Measurements from ENCODE around the gene RAB11FIP4. TPM values are rescaled to one million over a fixed set of nuclear protein-coding genes. Genes with fewer than 3 reads are reported as not detected.

Gene RAB11FIP4
- total RNA-seq, 2 donors from 2014 or later, result 19.7 to 21.7 TPM

DNA sequence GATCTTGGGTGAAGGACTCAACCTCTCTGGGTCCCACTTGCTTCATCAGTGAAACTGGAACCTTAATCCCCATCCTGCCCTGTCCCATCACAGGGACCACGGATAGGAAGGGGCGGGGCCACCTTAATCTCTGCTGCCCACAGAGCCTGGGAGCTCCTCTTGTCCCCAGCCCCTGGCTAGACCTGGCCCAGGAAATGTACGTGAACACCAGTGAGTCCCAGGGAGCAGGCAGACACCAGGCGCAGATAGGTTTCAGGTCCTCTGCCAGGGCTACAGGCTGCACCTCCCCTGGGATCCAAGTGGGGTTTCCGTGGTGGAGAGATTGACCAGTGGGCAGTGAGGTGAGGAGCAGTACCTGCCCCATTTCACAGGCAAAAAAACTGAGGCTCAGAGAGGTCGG lies 21.0 kb downstream of the RAB11FIP4 start:
- Mint-ChIP-seq H3K36me3 (ENCODE audit: low read depth) (no peaks in the 10 kb centered on the region), H3K27me3 (peaks cover 4% of the 10 kb centered on the region), H3K4me1 (no peaks in the 10 kb centered on the region), H3K9me3 (no peaks in the 10 kb centered on the region), H3K27ac (no peak overlapping the region), H3K4me3 (no peak overlapping the region)
- no peak for ATAC-seq (replicated peaks)

DNA sequence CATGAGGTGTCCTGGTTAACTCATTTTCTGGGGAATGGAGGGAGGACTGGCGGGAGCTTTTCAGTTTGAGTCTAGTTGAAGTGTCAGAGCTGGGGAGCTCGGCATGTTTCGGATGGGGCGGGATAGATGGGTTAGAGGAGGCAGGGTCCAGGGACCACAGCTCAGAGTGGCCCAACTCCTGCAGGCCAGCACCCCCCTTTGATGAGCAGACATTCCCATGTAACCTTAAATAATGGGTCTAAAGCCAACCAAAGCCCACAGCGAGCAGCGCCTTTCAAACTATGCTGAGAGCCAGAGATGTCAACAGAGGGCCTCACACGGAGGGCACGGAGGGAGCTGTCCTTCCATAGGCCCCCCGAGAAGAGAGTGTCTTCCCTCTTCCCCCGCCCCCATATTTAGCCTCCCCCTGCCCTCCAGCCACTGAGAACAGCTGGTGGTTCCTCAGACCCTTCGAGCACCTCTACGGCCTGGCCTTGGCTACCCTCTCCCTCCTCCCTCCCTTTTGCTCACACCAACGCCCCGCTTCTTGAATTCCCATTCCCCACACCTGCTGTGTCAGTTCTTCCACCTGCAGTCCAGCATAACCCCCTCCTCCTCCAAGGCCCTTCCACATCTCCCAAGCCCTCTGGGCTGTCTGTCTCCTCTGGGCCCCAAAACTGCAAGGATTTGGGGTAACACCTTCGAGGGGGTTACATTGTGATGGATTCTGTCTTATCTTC lies 21.8 kb downstream of the RAB11FIP4 start:
- no peaks in the 10 kb centered on the region for H3K9me3 Mint-ChIP-seq
- no peak overlapping the region for H3K27ac Mint-ChIP-seq
- H3K4me1 Mint-ChIP-seq, result no peaks in the 10 kb centered on the region
- no peaks in the 10 kb centered on the region for H3K36me3 Mint-ChIP-seq (ENCODE audit: low read depth)
- ATAC-seq (replicated peaks), result no peak
- no peak overlapping the region for H3K4me3 Mint-ChIP-seq
- peaks cover 4% of the 10 kb centered on the region for H3K27me3 Mint-ChIP-seq

DNA sequence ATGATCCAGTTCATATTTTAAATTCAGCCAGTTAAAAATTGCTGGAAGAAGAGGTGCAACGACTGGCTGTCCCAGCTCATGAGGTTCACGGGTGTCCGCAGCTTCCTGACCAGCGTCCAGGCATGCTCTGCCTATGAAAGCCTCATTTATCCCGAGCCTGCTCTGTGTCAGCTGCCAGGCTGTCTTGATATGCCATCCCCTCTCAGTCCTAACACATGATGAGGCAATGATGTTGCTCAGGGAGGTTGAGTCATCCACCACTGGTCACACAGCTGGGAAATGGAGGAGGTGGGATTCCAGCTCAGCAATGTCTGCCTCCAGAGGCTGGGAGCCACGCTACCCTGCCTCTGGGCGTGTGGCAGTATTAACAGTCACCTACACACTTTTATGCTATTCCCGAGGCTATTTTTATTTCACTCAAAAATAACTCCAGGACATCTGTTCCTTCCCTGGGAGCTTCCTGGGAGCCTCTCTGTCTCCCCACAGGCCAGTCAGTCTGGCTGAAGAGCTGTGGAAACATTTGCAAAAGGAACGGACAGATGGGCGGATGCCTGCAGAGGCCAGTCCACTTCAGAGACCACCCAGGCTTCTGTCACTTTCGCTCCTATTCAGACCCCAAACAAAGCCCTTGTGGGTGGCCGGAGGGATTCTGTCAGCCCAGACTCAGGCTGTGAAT lies 22.5 kb downstream of the RAB11FIP4 start:
- H3K9me3 Mint-ChIP-seq, result no peaks in the 10 kb centered on the region

DNA sequence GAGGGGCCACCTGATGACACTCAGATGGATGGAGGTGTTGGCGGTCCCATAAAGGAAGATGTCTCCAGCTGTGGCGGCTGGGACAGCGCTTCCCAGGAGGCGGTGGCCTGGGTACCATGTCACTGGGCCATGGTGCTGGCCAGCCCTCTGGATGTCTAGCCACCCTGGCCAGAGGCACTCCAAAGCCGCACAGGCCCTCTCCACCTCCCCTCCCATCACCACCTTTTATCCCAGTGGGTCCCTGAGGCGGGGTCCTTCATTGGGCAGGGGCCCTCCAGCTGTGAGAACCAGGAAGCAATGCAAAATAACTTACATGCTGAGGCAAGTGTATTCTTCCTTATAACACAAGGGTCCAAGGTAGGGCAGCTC lies 23.1 kb downstream of the RAB11FIP4 start:
- Mint-ChIP-seq H3K4me1 (no peaks in the 10 kb centered on the region), H3K27me3 (peaks cover 4% of the 10 kb centered on the region), H3K4me3 (no peak overlapping the region), H3K27ac (no peak overlapping the region), H3K36me3 (ENCODE audit: low read depth) (no peaks in the 10 kb centered on the region), H3K9me3 (no peaks in the 10 kb centered on the region)
- no peak for ATAC-seq (replicated peaks)

More for the DNA sequence above, 22.5 kb downstream of the RAB11FIP4 start:
- H3K4me3 Mint-ChIP-seq, result no peak overlapping the region
- H3K27ac Mint-ChIP-seq, result no peak overlapping the region
- no peak for ATAC-seq (replicated peaks)
- H3K36me3 Mint-ChIP-seq (ENCODE audit: low read depth), result no peaks in the 10 kb centered on the region
- peaks cover 4% of the 10 kb centered on the region for H3K27me3 Mint-ChIP-seq
- H3K4me1 Mint-ChIP-seq, result no peaks in the 10 kb centered on the region

DNA sequence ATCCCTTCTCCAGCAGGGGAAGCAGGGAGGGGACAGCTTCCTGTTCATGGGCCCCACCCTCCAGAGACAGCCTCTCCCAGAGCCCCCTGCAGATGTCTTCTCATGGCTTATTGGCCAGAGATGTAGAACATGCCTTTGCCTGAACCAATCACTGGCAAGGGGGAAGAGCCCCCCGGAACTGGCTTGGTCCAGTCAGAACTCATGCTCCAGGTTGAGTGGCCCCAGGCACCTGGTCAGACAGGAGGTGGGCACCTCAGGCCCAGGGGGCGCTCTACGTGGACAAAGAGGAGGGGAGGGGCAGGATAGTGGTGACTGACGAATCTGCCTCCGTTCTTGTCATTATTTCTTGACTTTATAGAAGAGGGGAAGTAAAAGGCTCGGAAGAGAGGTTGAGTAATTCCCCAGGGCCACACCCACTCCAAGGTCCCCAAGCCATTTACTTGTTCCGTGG lies 23.6 kb downstream of the RAB11FIP4 start:
- H3K36me3 Mint-ChIP-seq (ENCODE audit: low read depth), result no peaks in the 10 kb centered on the region
- H3K27ac Mint-ChIP-seq, result no peak overlapping the region
- H3K27me3 Mint-ChIP-seq, result peaks cover 2% of the 10 kb centered on the region
- no peak overlapping the region for H3K4me3 Mint-ChIP-seq
- no peak for ATAC-seq (replicated peaks)
- no peaks in the 10 kb centered on the region for H3K4me1 Mint-ChIP-seq
- H3K9me3 Mint-ChIP-seq, result no peaks in the 10 kb centered on the region

DNA sequence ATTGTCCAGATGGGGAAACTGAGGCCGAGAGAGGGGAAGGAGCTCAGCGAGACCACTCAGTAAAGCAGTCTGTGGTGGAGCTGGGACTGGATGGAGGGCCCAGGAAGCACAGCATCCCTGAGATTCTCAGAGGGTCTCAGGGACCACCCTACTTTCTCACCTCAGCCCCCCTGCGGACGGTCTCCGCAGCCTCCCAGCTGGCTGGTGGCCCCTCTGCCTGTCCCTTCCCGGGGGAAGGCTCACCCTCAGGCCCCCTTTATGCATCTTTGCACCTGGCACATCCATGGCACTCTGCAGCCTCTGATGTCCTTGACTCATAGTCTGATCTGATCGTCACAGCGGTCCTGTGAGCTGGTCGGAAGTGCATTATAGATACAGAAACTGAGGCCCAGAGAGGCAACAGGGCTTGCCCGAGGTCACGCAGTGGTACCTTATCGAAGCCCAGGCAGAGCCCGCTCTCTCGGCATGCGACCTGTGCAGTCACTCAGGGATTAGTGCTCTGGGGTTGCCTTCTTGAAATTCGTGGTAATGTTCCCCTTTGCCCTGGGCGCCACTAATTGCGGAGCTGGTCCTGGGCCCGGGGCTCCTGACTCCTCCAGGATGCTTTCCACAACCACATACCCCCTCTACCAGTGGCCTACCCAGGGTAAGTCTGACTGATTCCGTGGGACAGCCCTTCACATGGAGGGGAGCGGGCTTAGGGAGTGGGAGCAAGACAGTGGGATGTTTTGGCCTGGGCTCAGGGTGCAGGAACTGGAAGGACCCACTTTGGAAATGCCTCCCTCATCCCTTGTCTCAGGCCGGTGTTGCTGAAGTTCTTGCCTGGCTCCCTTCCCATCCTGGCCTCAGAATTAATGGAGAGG lies 24.4 kb downstream of the RAB11FIP4 start:
- no peak overlapping the region for H3K27ac Mint-ChIP-seq
- H3K4me3 Mint-ChIP-seq, result no peak overlapping the region
- no peak for ATAC-seq (replicated peaks)
- no peaks in the 10 kb centered on the region for H3K36me3 Mint-ChIP-seq (ENCODE audit: low read depth)
- no peaks in the 10 kb centered on the region for H3K27me3 Mint-ChIP-seq
- H3K9me3 Mint-ChIP-seq, result no peaks in the 10 kb centered on the region
- H3K4me1 Mint-ChIP-seq, result no peaks in the 10 kb centered on the region

DNA sequence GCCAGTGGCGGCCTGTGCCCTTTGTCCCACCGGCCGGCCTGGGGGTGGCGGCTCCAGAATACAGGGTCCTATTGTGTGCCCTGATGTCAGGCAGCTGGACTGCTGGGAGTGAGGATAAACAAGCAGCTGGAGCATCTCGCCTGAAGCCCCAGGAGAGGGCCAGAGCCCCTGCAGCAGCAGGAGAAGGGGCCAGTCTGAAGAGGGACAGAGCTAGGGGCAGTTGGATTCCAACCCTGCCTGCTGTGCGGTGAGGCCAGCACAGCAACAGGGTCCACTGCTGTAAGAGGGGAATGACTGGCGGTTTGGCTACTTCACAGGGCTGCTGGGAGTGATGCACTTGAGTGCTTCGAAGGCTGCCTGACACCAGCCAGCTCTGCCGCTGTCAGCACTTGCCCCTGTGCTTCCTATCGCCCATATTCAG lies 25.0 kb downstream of the RAB11FIP4 start:
- Mint-ChIP-seq H3K9me3 (no peaks in the 10 kb centered on the region), H3K27me3 (no peaks in the 10 kb centered on the region), H3K4me1 (no peaks in the 10 kb centered on the region), H3K36me3 (ENCODE audit: low read depth) (no peaks in the 10 kb centered on the region), H3K4me3 (no peak overlapping the region), H3K27ac (no peak overlapping the region)
- ATAC-seq (replicated peaks), result no peak

DNA sequence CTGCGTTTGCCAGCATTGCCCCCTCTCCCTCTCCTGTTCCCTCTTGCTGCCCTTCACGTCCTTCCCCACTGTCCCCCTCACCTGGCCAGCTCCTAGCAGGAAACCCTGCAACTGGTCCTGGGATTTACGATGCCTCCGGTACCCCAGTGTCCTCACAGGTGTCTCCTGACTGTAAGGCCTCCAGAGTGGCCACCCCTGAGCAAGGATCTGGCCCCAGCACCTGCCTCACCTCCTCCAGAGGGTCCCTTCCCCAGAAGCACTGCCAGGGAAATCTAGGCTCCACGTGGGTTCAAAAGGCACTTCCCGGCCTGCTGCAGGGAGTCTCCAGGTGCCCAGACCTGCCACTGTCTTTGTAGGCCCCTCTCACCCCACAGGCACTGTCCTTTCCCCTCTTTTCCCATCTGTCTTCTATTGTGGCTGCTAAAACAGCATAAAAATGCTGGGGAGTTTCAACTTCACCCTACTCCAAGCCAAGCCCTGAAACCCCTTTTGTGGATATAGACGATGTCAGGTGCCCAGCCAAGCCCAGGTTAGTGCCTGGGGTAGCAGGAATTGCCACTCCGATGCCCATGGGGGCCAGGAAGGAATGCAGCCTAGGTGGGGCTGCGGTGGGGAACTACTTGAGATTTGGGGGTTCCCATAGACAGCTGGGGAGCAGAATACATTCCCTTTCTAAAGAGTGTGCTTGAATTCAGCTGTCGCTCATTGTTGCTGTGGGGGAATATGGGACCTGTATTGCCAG lies 25.7 kb downstream of the RAB11FIP4 start:
- H3K36me3 Mint-ChIP-seq (ENCODE audit: low read depth), result no peaks in the 10 kb centered on the region
- ATAC-seq (replicated peaks), result no peak
- H3K4me3 Mint-ChIP-seq, result no peak overlapping the region
- H3K9me3 Mint-ChIP-seq, result no peaks in the 10 kb centered on the region
- no peak overlapping the region for H3K27ac Mint-ChIP-seq
- H3K4me1 Mint-ChIP-seq, result no peaks in the 10 kb centered on the region
- peaks cover under 1% of the 10 kb centered on the region for H3K27me3 Mint-ChIP-seq

DNA sequence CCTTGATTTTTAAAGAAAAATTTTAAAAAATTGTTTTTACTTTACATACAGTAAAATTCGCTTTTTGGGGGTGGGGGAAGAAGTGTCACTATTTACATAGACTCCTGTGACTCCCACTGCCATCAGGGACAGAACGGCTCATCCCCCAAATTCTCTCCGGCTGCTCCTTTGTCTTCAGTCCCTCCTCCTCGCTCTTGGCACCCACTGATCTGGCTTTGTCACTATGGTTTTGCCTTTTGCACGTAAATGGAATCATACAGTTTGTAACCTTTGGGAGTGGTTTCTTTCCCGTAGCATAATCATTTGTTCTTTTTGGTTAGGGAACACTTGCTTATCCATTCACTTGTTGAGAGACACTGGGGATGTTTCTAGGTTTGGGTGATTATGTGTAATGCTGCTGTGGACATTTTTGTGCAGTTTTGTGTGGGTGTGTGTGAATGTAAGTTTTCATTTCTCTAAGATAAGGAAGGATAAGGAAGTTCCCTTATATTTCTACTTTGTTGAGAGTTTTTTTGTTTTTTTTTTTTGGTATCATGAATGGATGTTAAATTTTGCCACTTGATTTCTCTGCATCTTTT lies 27.4 kb downstream of the RAB11FIP4 start:
- ATAC-seq (replicated peaks), result no peak
- peaks cover 4% of the 10 kb centered on the region for H3K27me3 Mint-ChIP-seq

DNA sequence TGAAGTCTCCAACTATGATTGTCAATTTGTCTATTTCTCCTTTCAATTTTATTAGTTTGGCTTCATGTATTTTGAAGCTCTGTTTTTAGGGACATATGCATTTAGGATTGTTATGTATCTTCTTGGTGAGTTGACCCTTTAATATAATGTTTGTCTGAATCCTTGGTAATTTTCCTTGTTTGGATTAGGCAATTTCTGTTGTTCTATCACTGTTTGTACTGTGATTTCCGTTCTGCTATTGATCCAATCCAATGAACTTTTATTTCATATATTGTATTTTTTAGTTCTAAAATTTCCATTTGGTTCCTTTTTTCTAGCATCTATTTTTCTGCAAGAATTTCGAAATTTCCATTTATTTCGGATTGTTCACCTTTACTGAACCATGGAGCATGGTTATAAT lies 31.0 kb downstream of the RAB11FIP4 start:
- Mint-ChIP-seq H3K4me3 (no peak overlapping the region), H3K27me3 (peaks cover 4% of the 10 kb centered on the region), H3K27ac (no peak overlapping the region), H3K36me3 (ENCODE audit: low read depth) (no peaks in the 10 kb centered on the region), H3K9me3 (no peaks in the 10 kb centered on the region), H3K4me1 (no peaks in the 10 kb centered on the region)
- ATAC-seq (replicated peaks), result no peak

More for the DNA sequence above, 27.4 kb downstream of the RAB11FIP4 start:
- H3K36me3 Mint-ChIP-seq (ENCODE audit: low read depth), result no peaks in the 10 kb centered on the region
- H3K27ac Mint-ChIP-seq, result no peak overlapping the region
- H3K9me3 Mint-ChIP-seq, result no peaks in the 10 kb centered on the region
- H3K4me1 Mint-ChIP-seq, result no peaks in the 10 kb centered on the region
- no peak overlapping the region for H3K4me3 Mint-ChIP-seq

DNA sequence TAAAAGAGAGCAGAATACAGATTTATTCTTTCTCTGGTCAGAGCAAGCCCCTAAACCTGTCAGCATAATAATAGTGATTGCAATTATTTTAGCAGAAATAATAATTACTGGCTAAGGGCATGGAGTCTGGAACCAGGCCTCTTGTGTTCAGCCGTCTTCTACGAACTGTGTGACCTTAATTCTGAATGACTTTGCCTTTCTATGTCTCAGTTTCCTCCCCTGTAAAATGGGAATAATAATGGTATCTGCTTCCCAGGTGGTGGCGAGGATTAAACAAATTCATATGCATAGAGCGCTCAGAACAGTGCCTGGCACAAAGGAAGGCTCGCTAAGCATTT lies 33.4 kb downstream of the RAB11FIP4 start:
- Mint-ChIP-seq H3K27ac (no peak overlapping the region), H3K4me3 (no peak overlapping the region), H3K4me1 (no peaks in the 10 kb centered on the region), H3K9me3 (no peaks in the 10 kb centered on the region), H3K36me3 (ENCODE audit: low read depth) (no peaks in the 10 kb centered on the region), H3K27me3 (peaks cover 6% of the 10 kb centered on the region)
- no peak for ATAC-seq (replicated peaks)

DNA sequence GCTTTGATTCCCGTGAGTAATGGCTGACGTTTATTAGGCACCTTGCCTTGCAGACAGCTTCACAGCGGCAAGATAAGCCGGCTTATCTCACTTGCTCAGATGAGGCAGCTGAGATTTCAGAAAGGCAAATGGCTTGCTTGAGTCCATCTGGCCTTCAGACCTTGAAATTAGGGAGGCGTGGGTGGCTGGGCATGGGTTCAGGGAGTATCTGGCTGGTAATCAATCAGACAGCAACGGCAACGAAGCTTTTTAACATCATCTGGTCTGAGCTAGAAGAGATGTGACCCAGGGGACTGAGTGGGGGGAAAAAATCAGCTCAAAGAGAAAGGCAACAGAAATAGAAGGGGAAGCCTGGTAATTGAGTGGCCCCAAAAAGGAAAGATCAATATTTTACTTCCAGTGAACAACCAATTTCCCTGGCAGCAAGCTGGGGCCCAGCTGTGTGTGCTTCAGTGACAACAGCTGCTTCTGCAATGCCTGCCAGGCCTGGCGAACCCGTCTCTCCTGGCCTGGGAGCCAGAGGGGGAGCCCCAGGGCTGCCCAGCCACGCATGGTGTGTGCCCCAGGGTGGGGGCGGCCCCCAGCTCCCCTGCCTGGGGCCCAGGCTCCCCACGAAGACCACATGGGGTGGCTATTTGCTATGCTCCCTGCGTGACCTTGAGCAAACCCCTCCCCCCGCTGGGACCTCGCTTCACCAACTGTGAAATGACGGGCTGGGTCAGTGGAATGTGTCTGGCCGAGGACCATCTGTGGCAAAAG lies 34.0 kb downstream of the RAB11FIP4 start:
- no peaks in the 10 kb centered on the region for H3K36me3 Mint-ChIP-seq (ENCODE audit: low read depth)
- peaks cover 9% of the 10 kb centered on the region for H3K27me3 Mint-ChIP-seq
- H3K9me3 Mint-ChIP-seq, result no peaks in the 10 kb centered on the region
- no peak overlapping the region for H3K27ac Mint-ChIP-seq
- no peak for ATAC-seq (replicated peaks)
- H3K4me3 Mint-ChIP-seq, result no peak overlapping the region
- H3K4me1 Mint-ChIP-seq, result no peaks in the 10 kb centered on the region

DNA sequence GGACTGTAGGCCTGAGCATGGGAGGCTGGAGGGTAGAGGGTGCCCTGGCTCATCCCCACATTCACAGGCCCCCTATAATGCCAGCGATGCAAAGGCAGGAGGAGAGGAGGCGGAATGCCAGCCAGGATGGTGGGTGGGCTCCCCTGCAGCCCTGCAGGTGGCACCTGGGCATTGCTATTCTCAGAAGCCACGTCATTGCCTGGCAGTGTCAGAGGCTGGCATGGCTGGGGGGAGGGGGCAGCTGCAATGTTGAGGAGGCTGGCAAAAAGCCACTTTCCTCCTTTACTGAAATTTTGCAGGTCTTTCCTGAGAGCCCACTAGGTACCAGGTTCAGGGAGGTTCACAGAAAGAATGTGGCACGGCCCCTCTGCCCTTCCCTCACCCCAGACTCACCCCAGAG lies 36.2 kb downstream of the RAB11FIP4 start:
- Mint-ChIP-seq H3K36me3 (ENCODE audit: low read depth) (no peaks in the 10 kb centered on the region), H3K9me3 (no peaks in the 10 kb centered on the region), H3K27me3 (peaks cover 8% of the 10 kb centered on the region), H3K4me3 (no peak overlapping the region), H3K27ac (no peak overlapping the region), H3K4me1 (no peaks in the 10 kb centered on the region)
- ATAC-seq (replicated peaks), result no peak

Data from activated T-helper 17 cell treated with anti-CD3 and anti-CD28 coated beads, Interleukin-2, amount 50 U/mL, for 72 hours (primary cell).